ENCODE data around the gene EPOP.
"Not testable (repeated sequence)": the region's sequence is repeated elsewhere in the genome, so short reads cannot be mapped to it uniquely, and the experiment has no call there.

EPOP gene

DNA sequence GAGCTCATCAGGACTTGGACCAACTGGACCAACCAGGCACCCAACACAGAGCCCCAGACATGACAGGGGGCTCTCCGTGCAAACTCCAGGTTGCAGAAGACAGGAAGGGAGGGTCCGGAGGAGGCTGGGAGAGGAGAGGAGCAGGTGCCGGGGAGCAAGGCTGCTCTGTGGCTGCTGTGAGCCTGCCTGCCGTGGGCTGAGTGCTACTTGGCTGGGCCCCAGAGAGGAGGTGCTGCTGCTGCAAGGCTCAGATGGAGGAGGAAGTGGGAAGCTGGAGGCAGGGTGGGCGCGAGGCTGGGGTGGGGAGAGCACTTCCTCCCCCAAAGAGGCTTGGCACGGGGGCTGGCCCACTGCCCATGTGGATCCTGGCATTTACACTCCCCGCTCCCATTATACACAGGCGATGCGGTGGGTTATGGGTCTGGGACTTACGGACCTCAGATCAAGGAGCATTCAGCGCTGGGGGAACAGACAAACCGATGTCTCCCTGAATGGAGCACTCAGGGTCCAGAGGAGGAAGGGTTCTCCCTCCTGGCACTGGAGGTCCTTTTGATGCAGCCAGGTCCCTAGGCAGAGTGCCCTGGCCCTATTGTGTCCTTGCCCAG lies 15.9 kb downstream of the EPOP start:
- no peak for DNase-seq
- H3K4me3 Mint-ChIP-seq: no peak overlapping the region
- H3K27me3 Mint-ChIP-seq: peaks cover 43 to 83% of the 10 kb centered on the region in 2 donors
- H3K4me1 Mint-ChIP-seq (ENCODE audit: low read depth in 2 of 2): peaks cover 0 to 8% of the 10 kb centered on the region in 2 donors
- H3K9me3 Mint-ChIP-seq: no peaks in the 10 kb centered on the region
- H3K36me3 Mint-ChIP-seq (ENCODE audit: insufficient read depth): peaks cover 4% of the 10 kb centered on the region
- H3K27ac Mint-ChIP-seq: no peak overlapping the region
- no peak for ATAC-seq (replicated peaks)

- Mint-ChIP-seq H3K27ac (peak overlapping the region in 1 of 2 donors; percentile 68), H3K4me3 (peak overlapping the region in 1 of 2 donors; percentile 32), H3K27me3 (peaks cover 48 to 83% of the 10 kb centered on the region in 2 donors)
Measured at GRCh38 chr17:38657824-38658740, 16.7 kb downstream of the EPOP start.

GRCh38 chr17:38656959-38657823 lies 17.6 kb downstream of the EPOP start:
- Mint-ChIP-seq H3K4me3 (peak overlapping the region in 1 of 2 donors; percentile 32), H3K27me3 (peaks cover 49 to 75% of the 10 kb centered on the region in 2 donors), H3K36me3 (ENCODE audit: insufficient read depth) (peaks cover 4% of the 10 kb centered on the region), H3K4me1 (ENCODE audit: low read depth in 2 of 2) (peaks cover 0 to 8% of the 10 kb centered on the region in 2 donors), H3K9me3 (no peaks in the 10 kb centered on the region), H3K27ac (peak overlapping the region in 1 of 2 donors; percentile 68)
- DNase-seq: no peak
- ATAC-seq (replicated peaks): peak; percentile 59

More at GRCh38 chr17:38657824-38658740, 16.7 kb downstream of the EPOP start:
- DNase-seq (no peak), ATAC-seq (replicated peaks) (no peak)
- Mint-ChIP-seq H3K9me3 (no peaks in the 10 kb centered on the region), H3K36me3 (ENCODE audit: insufficient read depth) (peaks cover 4% of the 10 kb centered on the region), H3K4me1 (ENCODE audit: low read depth in 2 of 2) (peaks cover 0 to 8% of the 10 kb centered on the region in 2 donors)

DNA sequence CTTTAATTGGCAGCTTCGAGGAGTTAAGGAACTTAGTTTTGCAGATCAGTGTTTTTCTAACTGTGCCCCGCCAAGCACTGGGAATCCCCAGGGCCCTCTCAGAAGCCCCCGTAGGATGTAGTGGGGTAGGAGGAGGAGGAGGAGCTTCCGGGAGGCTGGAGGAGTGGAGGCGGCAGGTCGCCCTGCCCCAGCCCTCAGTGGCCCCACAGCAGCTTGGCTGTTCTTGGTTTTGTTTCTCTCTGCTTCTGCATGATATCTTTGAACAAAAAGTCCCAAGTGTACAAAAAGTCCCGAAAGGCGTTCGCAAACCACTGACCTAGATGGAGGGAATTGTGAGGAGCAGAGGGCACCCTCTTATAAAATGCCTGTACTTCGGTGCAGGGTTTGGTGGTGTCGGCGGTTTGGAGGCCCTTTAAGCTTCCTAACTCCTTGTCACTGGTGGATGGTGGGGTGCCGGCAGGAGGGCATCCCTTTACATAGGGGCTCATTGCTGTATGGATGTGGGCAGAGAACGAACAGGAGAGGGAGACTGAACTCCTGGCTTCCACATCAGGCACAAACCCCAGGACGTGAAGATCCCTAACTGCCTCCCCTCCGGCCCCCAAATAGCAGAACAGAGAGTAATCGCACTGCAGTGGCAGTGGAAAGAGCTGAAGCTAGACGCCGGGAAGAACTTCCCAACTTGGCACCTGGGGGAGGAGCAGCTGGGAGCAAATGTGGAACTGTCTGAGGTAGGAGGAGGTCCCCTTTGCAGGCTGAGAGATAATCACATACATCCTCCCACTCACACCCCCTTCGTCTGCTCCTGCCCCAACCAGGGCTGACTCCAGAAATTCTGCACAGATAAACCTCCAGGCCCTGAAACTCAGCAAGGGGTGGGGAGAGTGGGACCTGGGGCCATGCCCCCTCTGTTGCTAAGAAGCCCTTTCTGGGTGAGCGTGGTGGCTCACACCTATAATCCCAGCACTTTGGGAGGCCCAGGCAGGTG lies 20.1 kb downstream of the EPOP start:
- DNase-seq (no peak), ATAC-seq (replicated peaks) (peak; percentile 45)
- Mint-ChIP-seq H3K4me1 (ENCODE audit: low read depth in 2 of 2) (peaks cover 0 to 6% of the 10 kb centered on the region in 2 donors), H3K4me3 (peak overlapping the region in 1 of 2 donors; percentile 15), H3K9me3 (no peaks in the 10 kb centered on the region), H3K27me3 (peaks cover 39 to 57% of the 10 kb centered on the region in 2 donors), H3K36me3 (ENCODE audit: insufficient read depth) (peaks cover 4% of the 10 kb centered on the region), H3K27ac (no peak overlapping the region)

DNA sequence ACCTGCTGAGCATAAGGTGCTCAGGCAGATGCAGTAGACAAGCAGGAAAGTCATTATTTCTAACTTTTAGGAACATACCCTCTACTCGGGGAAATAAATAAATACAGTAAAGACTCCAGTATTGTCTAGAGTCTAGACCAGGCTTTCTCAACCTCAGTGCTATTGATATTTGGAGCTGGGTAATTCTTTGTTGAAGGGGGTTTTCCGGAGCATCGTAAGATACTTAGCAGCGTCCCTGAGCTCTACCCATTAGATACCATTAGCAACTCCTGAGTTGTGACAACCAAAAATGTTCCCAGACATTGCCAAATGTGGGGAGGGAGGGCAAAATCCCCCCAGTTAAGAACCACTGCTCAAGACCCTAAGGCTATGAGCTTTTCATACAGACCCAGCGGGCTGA lies 21.1 kb downstream of the EPOP start:
- Mint-ChIP-seq H3K4me3 (no peak overlapping the region), H3K9me3 (no peaks in the 10 kb centered on the region), H3K27ac (no peak overlapping the region), H3K36me3 (ENCODE audit: insufficient read depth) (peaks cover 4% of the 10 kb centered on the region), H3K27me3 (peaks cover 39 to 52% of the 10 kb centered on the region in 2 donors), H3K4me1 (ENCODE audit: low read depth in 2 of 2) (peaks cover 0 to 4% of the 10 kb centered on the region in 2 donors)
- ATAC-seq (replicated peaks) (no peak), DNase-seq (no peak)

DNA sequence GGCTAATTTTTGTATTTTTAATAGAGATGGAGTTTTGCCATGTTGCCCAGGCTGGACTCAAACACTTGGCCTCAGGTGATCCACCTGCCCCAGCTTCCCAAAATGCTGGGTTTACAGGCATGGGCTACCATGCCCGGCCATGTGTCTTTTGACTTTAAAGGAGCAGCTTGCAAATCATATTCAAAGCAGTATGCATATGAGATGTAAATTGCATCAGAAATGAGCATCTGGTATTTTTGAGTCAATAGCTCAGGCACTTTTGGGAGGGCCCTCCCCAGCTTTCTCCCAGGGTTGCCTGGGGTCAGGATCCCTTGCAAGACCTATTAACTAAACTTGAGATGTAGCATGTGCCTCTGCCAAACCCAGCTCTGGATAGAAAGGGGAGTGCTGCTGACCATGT lies 21.5 kb downstream of the EPOP start:
- Mint-ChIP-seq H3K4me1 (ENCODE audit: low read depth in 2 of 2) (no peaks in the 10 kb centered on the region), H3K36me3 (ENCODE audit: insufficient read depth) (peaks cover 4% of the 10 kb centered on the region), H3K9me3 (no peaks in the 10 kb centered on the region), H3K4me3 (no peak overlapping the region), H3K27me3 (peaks cover 35 to 48% of the 10 kb centered on the region in 2 donors), H3K27ac (no peak overlapping the region)
- no peak for DNase-seq
- ATAC-seq (replicated peaks): no peak

GRCh38 chr17:38650653-38651173 lies 24.0 kb downstream of the EPOP start:
- H3K36me3 Mint-ChIP-seq (ENCODE audit: insufficient read depth); ATAC-seq (replicated peaks); H3K9me3 Mint-ChIP-seq; H3K4me3 Mint-ChIP-seq; H3K4me1 Mint-ChIP-seq (ENCODE audit: low read depth in 2 of 2); H3K27ac Mint-ChIP-seq; DNase-seq: not testable (repeated sequence)
- peaks cover 22 to 27% of the 10 kb centered on the region in 2 donors for H3K27me3 Mint-ChIP-seq

DNA sequence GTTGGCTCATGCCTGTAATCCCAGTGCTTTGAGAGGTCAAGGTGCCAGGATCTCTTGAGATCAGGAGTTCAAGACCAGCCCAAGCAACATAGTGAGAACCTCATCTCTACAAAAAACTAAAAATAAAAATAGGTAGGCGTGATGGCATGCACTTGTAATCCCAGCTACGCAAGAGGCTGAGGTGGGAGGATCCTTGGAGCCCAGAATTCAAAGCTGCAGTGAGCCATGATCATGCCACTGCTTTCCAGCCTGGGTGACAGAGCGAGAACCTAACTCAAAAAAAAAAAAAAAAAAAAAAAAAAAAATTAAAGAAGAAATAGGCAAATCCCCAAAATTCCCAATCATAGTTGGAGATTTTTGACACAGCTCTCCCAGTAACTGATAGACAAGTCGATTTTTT lies 36.8 kb downstream of the EPOP start:
- Mint-ChIP-seq H3K9me3 (no peaks in the 10 kb centered on the region), H3K27me3 (peaks cover 38 to 54% of the 10 kb centered on the region in 2 donors), H3K27ac (no peak overlapping the region), H3K4me1 (ENCODE audit: low read depth in 2 of 2) (no peaks in the 10 kb centered on the region), H3K36me3 (ENCODE audit: insufficient read depth) (peaks cover 3% of the 10 kb centered on the region), H3K4me3 (no peak overlapping the region)
- DNase-seq (no peak), ATAC-seq (replicated peaks) (no peak)

- Mint-ChIP-seq H3K4me1 (ENCODE audit: low read depth in 2 of 2) (no peaks in the 10 kb centered on the region), H3K36me3 (ENCODE audit: insufficient read depth) (peaks cover 3% of the 10 kb centered on the region), H3K27me3 (peaks cover 38 to 54% of the 10 kb centered on the region in 2 donors), H3K4me3 (no peak overlapping the region), H3K9me3 (no peaks in the 10 kb centered on the region), H3K27ac (no peak overlapping the region)
- DNase-seq (no peak), ATAC-seq (replicated peaks) (no peak)
Measured at GRCh38 chr17:38636054-38636453, 38.7 kb downstream of the EPOP start.

DNA sequence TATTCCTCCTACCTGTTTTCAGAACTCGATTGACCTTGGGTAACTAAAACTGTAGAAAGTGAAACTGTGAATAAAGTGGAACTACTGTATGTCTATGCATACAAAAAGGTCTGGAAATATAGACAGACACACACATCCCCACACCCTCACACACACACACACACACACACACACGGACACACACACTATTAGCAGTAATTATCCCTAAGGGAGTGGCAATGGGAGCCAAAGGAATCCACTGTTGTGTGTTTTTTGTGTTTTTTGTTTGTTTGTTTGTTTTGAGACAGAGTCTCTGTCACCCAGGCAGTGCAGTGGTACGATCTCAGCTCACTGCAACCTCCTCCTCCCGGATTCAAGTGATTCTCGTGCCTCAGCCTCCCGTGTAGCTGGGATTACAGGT lies 42.4 kb downstream of the EPOP start:
- ATAC-seq (replicated peaks) (no peak), DNase-seq (no peak)
- H3K4me1 Mint-ChIP-seq (ENCODE audit: low read depth in 2 of 2): no peaks in the 10 kb centered on the region
- H3K4me3 Mint-ChIP-seq: no peak overlapping the region
- no peaks in the 10 kb centered on the region for H3K9me3 Mint-ChIP-seq
- H3K27ac Mint-ChIP-seq: no peak overlapping the region
- peaks cover 23 to 40% of the 10 kb centered on the region in 2 donors for H3K27me3 Mint-ChIP-seq
- H3K36me3 Mint-ChIP-seq (ENCODE audit: insufficient read depth): peaks cover 3% of the 10 kb centered on the region

DNA sequence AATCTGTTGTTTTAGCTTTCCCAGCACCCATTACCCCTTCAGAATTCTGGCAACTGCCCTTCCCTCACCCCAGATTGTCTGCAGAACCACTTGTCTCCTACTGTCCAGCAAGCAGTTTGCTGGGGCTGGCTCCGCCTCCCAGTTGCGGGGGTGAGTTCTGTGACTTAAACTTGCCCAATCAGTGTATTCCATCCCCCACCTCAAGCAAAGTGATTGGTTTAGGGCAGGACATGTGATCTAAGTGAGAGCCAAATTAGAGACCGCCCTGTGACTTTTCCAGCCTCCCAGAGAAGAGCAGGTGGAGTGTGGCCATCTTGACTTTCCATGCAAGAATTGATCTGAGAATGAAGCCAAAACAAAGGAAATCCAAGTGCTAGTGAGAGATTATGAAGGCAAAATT lies 46.3 kb downstream of the EPOP start:
- DNase-seq: no peak
- Mint-ChIP-seq H3K27me3 (peaks cover 0 to 9% of the 10 kb centered on the region in 2 donors), H3K4me1 (ENCODE audit: low read depth in 2 of 2) (peaks cover 6 to 8% of the 10 kb centered on the region in 2 donors), H3K4me3 (no peak overlapping the region), H3K36me3 (ENCODE audit: insufficient read depth) (no peaks in the 10 kb centered on the region), H3K9me3 (no peaks in the 10 kb centered on the region), H3K27ac (no peak overlapping the region)
- ATAC-seq (replicated peaks): no peak

- no peak for ATAC-seq (replicated peaks)
- no peak overlapping the region for H3K27ac Mint-ChIP-seq
- H3K36me3 Mint-ChIP-seq (ENCODE audit: insufficient read depth): no peaks in the 10 kb centered on the region
Measured at GRCh38 chr17:38627957-38628356, 46.8 kb downstream of the EPOP start.

More at GRCh38 chr17:38627957-38628356, 46.8 kb downstream of the EPOP start:
- peaks cover 4 to 14% of the 10 kb centered on the region in 2 donors for H3K27me3 Mint-ChIP-seq
- no peak overlapping the region for H3K4me3 Mint-ChIP-seq
- peaks cover 6 to 8% of the 10 kb centered on the region in 2 donors for H3K4me1 Mint-ChIP-seq (ENCODE audit: low read depth in 2 of 2)
- no peak for DNase-seq
- H3K9me3 Mint-ChIP-seq: no peaks in the 10 kb centered on the region
